GM21619 (cell line): Measurements from ENCODE around the gene MOK.

Experiments used
- ATAC-seq: cut with Tn5 transposase; IDR thresholded peaks from one replicate; pipeline ENCODE4 v1.9.1; 2021; ENCODE audit not compliant: unreplicated experiment

The MOK gene

GRCh38 chr14:102209224-102209966, 95.6 kb downstream of the MOK start:
- ATAC-seq, result no peak

- no peak for ATAC-seq
Measured at GRCh38 chr14:102208741-102209140, 96.2 kb downstream of the MOK start.

GRCh38 chr14:102207831-102208365, 97.1 kb downstream of the MOK start:
- no peak for ATAC-seq

DNA sequence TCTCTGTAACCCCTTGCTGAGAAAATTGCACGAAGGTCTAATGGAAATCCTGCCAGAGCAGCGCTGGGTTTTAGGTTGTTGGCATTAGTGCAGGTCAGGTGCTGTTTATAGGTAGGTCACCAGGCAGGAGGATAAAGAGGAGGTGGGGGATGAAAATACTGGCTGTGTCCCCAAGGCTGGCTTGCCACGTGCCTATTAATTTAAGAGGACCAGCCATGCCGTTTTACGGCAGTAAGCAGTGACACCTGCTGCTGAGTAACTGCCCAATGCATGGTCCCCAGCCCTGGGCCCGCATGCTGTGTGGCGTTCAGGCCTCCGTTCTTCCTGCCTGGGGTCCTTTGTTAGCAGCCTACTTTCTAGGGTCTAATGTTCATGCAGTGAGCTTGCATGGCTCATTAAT, 98.0 kb downstream of the MOK start:
- ATAC-seq, result no peak

- no peak for ATAC-seq
Measured at GRCh38 chr14:102205560-102205959, 99.4 kb downstream of the MOK start.

- no peak for ATAC-seq
Measured at GRCh38 chr14:102203382-102203781, 101.6 kb downstream of the MOK start.

DNA sequence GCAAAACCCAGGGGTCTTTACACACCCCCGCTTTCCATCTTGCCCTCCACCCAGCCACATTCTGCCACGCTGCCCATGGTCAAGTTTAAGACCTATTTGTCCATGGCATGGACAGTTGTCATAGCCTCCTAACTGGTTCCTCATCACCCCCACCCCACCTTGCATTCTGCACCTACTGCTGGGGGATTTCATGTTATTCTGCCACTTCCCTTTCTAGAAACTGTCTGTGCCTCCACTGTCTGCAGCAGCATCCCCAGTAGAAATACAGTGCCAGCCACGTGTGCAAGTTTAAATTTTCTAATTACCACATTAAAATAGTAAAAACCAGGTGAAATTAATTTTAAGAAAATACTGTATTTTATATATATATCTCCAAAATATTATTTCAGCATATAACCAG, 102.0 kb downstream of the MOK start:
- ATAC-seq, result no peak

- no peak for ATAC-seq
Measured at GRCh38 chr14:102201776-102202175, 103.2 kb downstream of the MOK start.

- ATAC-seq, result no peak
Measured at GRCh38 chr14:102201353-102201738, 103.6 kb downstream of the MOK start.

GRCh38 chr14:102200690-102201352, 104.1 kb downstream of the MOK start:
- no peak for ATAC-seq

GRCh38 chr14:102197317-102197853, 107.6 kb downstream of the MOK start:
- ATAC-seq, result no peak

- ATAC-seq, result no peak
Measured at GRCh38 chr14:102196902-102197230, 108.1 kb downstream of the MOK start.

- ATAC-seq, result no peak
Measured at GRCh38 chr14:102196039-102196901, 108.7 kb downstream of the MOK start.

DNA sequence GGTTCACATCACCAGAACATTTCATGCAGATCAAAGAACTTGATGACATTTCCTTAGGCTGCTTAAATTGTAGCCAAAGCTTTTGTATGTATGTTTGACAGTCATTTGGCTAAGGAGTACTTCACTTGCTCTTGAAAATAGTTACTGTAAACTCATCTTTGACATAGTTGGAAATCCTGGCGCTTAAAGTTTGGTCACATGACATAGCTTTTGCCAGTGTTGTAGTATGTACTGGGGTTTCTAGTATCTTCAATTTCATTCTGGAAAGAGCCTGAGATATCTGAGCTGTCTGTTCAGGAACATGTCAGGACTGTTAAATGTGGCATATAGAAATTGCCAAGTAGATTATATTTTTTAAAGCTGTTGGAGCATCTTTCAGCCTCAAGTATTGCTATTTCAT, 109.5 kb downstream of the MOK start:
- ATAC-seq, result no peak

GRCh38 chr14:102194856-102195255, 110.1 kb downstream of the MOK start:
- no peak for ATAC-seq

DNA sequence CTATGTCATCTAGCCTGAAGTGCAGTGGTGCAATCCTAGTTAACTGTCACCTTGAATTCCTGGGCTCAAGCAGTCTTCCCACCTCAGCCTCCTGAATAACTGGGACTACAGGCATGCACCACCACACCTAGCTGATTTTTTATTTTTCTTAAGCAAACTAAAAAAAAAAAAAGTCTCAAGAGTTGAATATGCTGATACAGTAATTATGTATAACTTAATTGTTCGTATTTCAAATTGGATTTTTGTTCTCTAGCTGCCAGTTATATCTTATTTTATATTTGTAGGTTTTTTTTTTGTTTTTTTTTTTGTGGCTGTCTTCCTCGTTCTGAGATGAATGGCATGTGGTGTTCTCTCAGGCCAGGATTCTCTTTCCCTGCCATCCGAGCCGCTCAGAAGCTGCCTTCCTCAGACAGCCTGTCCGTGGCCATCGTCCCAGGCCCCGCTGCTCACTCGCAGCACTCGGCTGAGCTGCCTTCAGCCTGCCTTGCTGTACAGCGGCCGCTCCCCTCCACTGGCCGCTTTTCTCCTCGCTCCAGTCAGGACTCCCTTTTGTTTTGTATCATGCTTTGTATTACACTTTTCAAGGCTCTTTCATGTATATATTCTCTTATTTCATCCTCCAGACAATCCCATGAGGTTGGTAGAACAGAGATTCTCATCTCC, 112.0 kb downstream of the MOK start:
- ATAC-seq, result no peak

GRCh38 chr14:102189874-102190273, 115.1 kb downstream of the MOK start:
- no peak for ATAC-seq

- ATAC-seq, result no peak
Measured at GRCh38 chr14:102188187-102188586, 116.8 kb downstream of the MOK start.

DNA sequence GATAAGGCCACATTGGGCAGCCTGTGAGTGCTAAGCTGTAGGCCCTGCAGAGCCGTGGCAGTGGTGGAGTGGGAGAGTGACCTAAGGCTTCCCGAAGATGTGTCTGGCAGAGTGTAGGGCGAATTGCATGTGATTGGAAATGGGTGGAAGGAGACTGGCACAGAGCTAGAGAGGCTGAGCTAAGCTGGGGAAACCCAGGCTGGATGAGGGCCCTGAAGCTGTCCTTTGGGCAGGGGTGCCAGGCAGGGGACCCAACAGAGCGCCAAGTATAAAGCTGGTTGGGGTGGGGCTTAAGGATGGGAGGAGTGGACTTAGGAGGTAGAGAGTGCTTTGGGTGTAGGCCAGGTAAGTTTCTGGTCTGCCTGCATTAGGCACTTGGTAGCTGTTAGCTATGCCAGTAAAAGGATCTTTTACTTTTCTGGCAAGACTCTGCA, 117.4 kb downstream of the MOK start:
- no peak for ATAC-seq

GRCh38 chr14:102187044-102187443, 117.9 kb downstream of the MOK start:
- ATAC-seq, result no peak

DNA sequence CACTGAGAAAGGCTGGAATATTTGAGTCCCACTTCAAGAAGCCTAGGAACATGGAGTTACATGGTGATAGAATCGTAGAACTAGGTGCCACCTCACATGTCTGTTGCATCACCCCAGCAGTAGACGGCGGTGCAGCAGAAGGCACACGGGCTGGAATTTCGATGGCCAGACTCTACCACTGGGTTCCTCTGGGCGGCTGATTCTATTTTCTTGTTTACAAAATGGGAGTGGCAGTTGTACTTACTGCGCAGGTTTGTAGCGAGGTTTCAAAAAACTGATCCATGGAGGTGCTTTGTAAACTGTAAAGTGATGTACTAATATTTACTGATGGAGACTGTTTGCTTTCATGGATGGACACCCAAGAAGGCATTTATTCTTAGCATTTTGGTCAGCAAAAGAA, 119.6 kb downstream of the MOK start:
- no peak for ATAC-seq
